DMS79 (cell line): Measurements from ENCODE around the gene PTPRG.

ENCODE experiments used
- DNase-seq: peaks from one replicate; lab custom pipeline; 2025; lab: John Stamatoyannopoulos, UW

Gene PTPRG

GRCh38 chr3:61650719-61651410, 89.5 kb downstream of the PTPRG start:
- no peak for DNase-seq

GRCh38 chr3:61657689-61658088, 96.3 kb downstream of the PTPRG start:
- no peak for DNase-seq

- DNase-seq, result no peak
Observed at GRCh38 chr3:61662861-61663260, 101.5 kb downstream of the PTPRG start.

GRCh38 chr3:61663356-61664104, 102.2 kb downstream of the PTPRG start:
- no peak for DNase-seq

- DNase-seq, result no peak
Observed at GRCh38 chr3:61664105-61664482, 102.7 kb downstream of the PTPRG start.

GRCh38 chr3:61665121-61665520, 103.8 kb downstream of the PTPRG start:
- no peak for DNase-seq

- no peak for DNase-seq
Observed at GRCh38 chr3:61665987-61666386, 104.6 kb downstream of the PTPRG start.

GRCh38 chr3:61666615-61667330, 105.4 kb downstream of the PTPRG start:
- DNase-seq, result no peak

GRCh38 chr3:61667383-61667782, 106.0 kb downstream of the PTPRG start:
- no peak for DNase-seq

GRCh38 chr3:61667814-61668213, 106.4 kb downstream of the PTPRG start:
- DNase-seq, result no peak

- no peak for DNase-seq
Observed at GRCh38 chr3:61668317-61668864, 107.0 kb downstream of the PTPRG start.

GRCh38 chr3:61669203-61669602, 107.8 kb downstream of the PTPRG start:
- no peak for DNase-seq

GRCh38 chr3:61669668-61670299, 108.4 kb downstream of the PTPRG start:
- no peak for DNase-seq

- DNase-seq, result no peak
Observed at GRCh38 chr3:61673651-61674050, 112.3 kb downstream of the PTPRG start.

GRCh38 chr3:61674596-61674995, 113.2 kb downstream of the PTPRG start:
- DNase-seq, result no peak

GRCh38 chr3:61679026-61679425, 117.7 kb downstream of the PTPRG start:
- DNase-seq, result no peak

GRCh38 chr3:61680617-61681016, 119.2 kb downstream of the PTPRG start:
- DNase-seq, result no peak

- no peak for DNase-seq
Observed at GRCh38 chr3:61681636-61682035, 120.3 kb downstream of the PTPRG start.

GRCh38 chr3:61682671-61683548, 121.5 kb downstream of the PTPRG start:
- DNase-seq, result no peak

- DNase-seq, result no peak
Observed at GRCh38 chr3:61683549-61684236, 122.3 kb downstream of the PTPRG start.

GRCh38 chr3:61684386-61684785, 123.0 kb downstream of the PTPRG start:
- DNase-seq, result no peak
